ENCODE measurements around the gene YPEL1.
A peak's percentile ranks its signal among the peaks of the same experiment; 100 is the strongest.
"Not testable (repeated sequence)": the region's sequence is repeated elsewhere in the genome, so short reads cannot be mapped to it uniquely, and the experiment has no call there.

YPEL1 gene

DNA sequence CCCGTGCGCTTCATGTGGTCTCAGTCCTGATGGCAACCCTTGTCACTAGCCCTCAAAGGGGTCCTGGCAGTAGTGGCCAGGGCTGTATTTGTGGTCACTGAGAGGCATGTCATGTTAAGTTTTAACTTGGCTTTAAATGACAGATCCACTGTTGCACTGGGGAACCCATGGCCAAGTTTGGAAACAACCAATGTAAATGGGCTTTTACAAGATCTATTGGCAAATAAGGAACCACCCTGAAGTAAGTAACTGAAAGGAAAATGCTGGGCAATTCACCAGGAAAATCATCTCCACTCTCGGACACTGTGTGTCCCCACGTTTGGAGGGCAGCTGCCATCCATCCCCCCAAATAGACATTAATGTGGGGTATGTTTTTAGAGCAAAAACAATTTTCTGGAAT, 8.4 kb downstream of the YPEL1 start:
- Histone ChIP-seq H3K4me3 (ENCODE audit: low read depth, low read length, poor library complexity, severe bottlenecking) (no peak overlapping the region), H3K36me3 (ENCODE audit: insufficient read depth, low read length) (no peaks in the 10 kb centered on the region), H3K27me3 (ENCODE audit: insufficient read depth, low read length) (no peaks in the 10 kb centered on the region), H3K79me2 (ENCODE audit: insufficient read depth, low read length) (no peaks in the 10 kb centered on the region), H3K9me2 (ENCODE audit: low read depth, low read length) (no peaks in the 10 kb centered on the region), H2AFZ (ENCODE audit: low read length) (no peak overlapping the region), H3K9me3 (ENCODE audit: low read length) (no peaks in the 10 kb centered on the region), H3K4me2 (ENCODE audit: low read length) (no peak overlapping the region), H3F3A (ENCODE audit: insufficient read depth, low read length) (no peaks in the 10 kb centered on the region), H4K20me1 (ENCODE audit: insufficient read depth, low read length) (no peaks in the 10 kb centered on the region), H3K4me1 (ENCODE audit: insufficient read depth, low read length, severe bottlenecking) (peaks cover 40% of the 10 kb centered on the region), H3K27ac (ENCODE audit: low read depth, low read length, poor library complexity, severe bottlenecking) (no peak overlapping the region), H3K9ac (ENCODE audit: low read length) (no peak overlapping the region)
- TF ChIP-seq, protein P1, sequence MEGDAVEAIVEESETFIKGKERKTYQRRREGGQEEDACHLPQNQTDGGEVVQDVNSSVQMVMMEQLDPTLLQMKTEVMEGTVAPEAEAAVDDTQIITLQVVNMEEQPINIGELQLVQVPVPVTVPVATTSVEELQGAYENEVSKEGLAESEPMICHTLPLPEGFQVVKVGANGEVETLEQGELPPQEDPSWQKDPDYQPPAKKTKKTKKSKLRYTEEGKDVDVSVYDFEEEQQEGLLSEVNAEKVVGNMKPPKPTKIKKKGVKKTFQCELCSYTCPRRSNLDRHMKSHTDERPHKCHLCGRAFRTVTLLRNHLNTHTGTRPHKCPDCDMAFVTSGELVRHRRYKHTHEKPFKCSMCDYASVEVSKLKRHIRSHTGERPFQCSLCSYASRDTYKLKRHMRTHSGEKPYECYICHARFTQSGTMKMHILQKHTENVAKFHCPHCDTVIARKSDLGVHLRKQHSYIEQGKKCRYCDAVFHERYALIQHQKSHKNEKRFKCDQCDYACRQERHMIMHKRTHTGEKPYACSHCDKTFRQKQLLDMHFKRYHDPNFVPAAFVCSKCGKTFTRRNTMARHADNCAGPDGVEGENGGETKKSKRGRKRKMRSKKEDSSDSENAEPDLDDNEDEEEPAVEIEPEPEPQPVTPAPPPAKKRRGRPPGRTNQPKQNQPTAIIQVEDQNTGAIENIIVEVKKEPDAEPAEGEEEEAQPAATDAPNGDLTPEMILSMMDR (IDR thresholded peaks at IDR 0.05; ENCODE audit: low read length) = no peak
- TF ChIP-seq EZH2 (IDR thresholded peaks at IDR 0.05; ENCODE audit: borderline replicate concordance, low read length) = no peak

DNA sequence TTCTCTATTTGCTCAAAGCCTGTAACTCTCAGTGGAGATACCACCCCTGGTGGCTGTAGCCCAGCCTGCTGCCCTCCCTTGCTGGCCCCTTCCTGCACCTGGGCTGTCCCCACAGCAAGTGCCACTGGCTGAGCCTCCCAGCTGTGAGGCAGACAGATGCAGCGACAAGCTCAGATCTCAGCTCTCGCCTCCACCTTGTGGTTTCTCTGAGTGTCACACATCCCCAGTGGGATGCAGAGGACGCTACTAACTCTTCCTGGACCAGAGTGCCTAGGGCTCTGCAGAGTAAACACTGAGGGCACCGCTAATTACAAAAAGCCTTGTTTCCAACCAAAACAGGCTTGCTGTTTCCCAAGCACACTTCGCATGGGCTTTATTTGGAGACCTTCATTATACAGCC, 8.9 kb downstream of the YPEL1 start:
- no peaks in the 10 kb centered on the region for H3F3A ChIP-seq (ENCODE audit: insufficient read depth, low read length)
- no peak overlapping the region for H3K27ac ChIP-seq (ENCODE audit: low read depth, low read length, poor library complexity, severe bottlenecking)
- TF ChIP-seq EZH2 (IDR thresholded peaks at IDR 0.05; ENCODE audit: borderline replicate concordance, low read length) = no peak
- TF ChIP-seq, protein P1 (IDR thresholded peaks at IDR 0.05; ENCODE audit: low read length) = peak; percentile 64
- no peaks in the 10 kb centered on the region for H3K36me3 ChIP-seq (ENCODE audit: insufficient read depth, low read length)
- H3K9me3 ChIP-seq (ENCODE audit: low read length) = no peaks in the 10 kb centered on the region
- H3K4me1 ChIP-seq (ENCODE audit: insufficient read depth, low read length, severe bottlenecking) = peaks cover 35% of the 10 kb centered on the region
- no peaks in the 10 kb centered on the region for H3K27me3 ChIP-seq (ENCODE audit: insufficient read depth, low read length)
- no peak overlapping the region for H3K4me2 ChIP-seq (ENCODE audit: low read length)
- H3K79me2 ChIP-seq (ENCODE audit: insufficient read depth, low read length) = no peaks in the 10 kb centered on the region
- no peak overlapping the region for H3K9ac ChIP-seq (ENCODE audit: low read length)
- H3K9me2 ChIP-seq (ENCODE audit: low read depth, low read length) = no peaks in the 10 kb centered on the region
- H4K20me1 ChIP-seq (ENCODE audit: insufficient read depth, low read length) = no peaks in the 10 kb centered on the region
- H3K4me3 ChIP-seq (ENCODE audit: low read depth, low read length, poor library complexity, severe bottlenecking) = no peak overlapping the region
- no peak overlapping the region for H2AFZ ChIP-seq (ENCODE audit: low read length)

DNA sequence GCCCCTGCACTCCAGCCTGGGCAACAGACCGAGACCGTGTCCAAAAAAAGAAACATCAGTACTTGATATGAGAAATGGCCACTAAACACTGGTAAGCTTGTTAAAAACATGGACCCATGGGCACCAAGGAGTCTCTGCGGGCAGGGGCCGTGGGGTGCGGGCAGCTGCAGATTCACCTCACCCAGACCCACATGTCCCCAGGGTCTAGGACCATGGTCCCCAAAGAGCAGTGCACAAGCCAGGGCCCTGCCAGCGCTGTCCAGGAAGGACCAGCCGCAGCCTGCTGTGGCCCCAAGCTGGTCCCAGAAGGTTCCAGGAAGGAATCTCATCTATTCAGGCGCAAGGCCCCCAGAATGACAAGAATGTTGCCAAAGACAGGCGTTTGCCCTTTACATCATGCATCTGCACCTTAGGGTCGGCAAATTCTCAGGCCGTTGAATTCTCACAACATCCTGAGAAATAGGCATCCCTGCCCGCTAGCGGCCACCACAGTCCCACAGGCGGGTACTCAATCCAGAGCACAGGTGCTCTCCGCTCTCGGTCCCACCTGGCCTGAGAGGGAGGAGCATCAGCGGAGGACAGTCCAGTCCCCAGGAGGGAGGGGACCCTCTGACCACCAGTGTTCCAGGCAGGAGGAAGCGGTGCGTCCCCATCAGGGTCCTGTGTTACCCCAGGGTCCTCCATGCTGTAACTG, 9.5 kb downstream of the YPEL1 start:
- no peak for TF ChIP-seq EZH2 (IDR thresholded peaks at IDR 0.05; ENCODE audit: borderline replicate concordance, low read length)
- TF ChIP-seq, protein P1 (IDR thresholded peaks at IDR 0.05; ENCODE audit: low read length) = no peak
- Histone ChIP-seq H3K4me2 (ENCODE audit: low read length) (no peak overlapping the region), H3K27me3 (ENCODE audit: insufficient read depth, low read length) (no peaks in the 10 kb centered on the region), H3F3A (ENCODE audit: insufficient read depth, low read length) (no peaks in the 10 kb centered on the region), H4K20me1 (ENCODE audit: insufficient read depth, low read length) (no peaks in the 10 kb centered on the region), H3K79me2 (ENCODE audit: insufficient read depth, low read length) (no peaks in the 10 kb centered on the region), H3K36me3 (ENCODE audit: insufficient read depth, low read length) (no peaks in the 10 kb centered on the region), H3K9ac (ENCODE audit: low read length) (no peak overlapping the region), H3K9me2 (ENCODE audit: low read depth, low read length) (no peaks in the 10 kb centered on the region), H3K4me1 (ENCODE audit: insufficient read depth, low read length, severe bottlenecking) (peaks cover 30% of the 10 kb centered on the region), H3K4me3 (ENCODE audit: low read depth, low read length, poor library complexity, severe bottlenecking) (no peak overlapping the region), H2AFZ (ENCODE audit: low read length) (no peak overlapping the region), H3K27ac (ENCODE audit: low read depth, low read length, poor library complexity, severe bottlenecking) (no peak overlapping the region), H3K9me3 (ENCODE audit: low read length) (no peaks in the 10 kb centered on the region)

DNA sequence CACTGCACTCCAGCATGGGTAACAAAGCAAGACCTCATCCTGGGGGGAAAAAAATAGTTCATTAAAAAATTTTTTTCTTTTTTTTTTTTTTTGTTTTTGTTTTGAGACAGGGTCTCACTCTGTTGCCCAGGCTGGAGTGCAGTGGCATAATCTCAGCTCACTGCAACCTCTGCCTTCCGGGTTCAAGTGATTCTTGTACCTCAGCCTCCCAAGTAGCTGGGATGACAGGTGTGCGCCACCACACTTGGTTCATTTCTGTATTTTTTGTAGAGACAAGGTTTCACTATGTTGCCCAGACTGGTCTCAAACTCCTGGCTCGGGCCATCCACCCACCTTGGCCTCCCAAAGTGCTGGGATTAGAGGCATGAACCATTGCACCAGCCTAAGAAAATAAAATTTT, 11.1 kb downstream of the YPEL1 start:
- not testable (repeated sequence) for H3K9ac ChIP-seq (ENCODE audit: low read length); H3K27me3 ChIP-seq (ENCODE audit: insufficient read depth, low read length); H3K27ac ChIP-seq (ENCODE audit: low read depth, low read length, poor library complexity, severe bottlenecking); H2AFZ ChIP-seq (ENCODE audit: low read length); H3K9me3 ChIP-seq (ENCODE audit: low read length); H3K4me3 ChIP-seq (ENCODE audit: low read depth, low read length, poor library complexity, severe bottlenecking); H3K9me2 ChIP-seq (ENCODE audit: low read depth, low read length); H3K36me3 ChIP-seq (ENCODE audit: insufficient read depth, low read length); H3F3A ChIP-seq (ENCODE audit: insufficient read depth, low read length); H3K4me2 ChIP-seq (ENCODE audit: low read length); H3K79me2 ChIP-seq (ENCODE audit: insufficient read depth, low read length); H4K20me1 ChIP-seq (ENCODE audit: insufficient read depth, low read length)
- peaks cover 23% of the 10 kb centered on the region for H3K4me1 ChIP-seq (ENCODE audit: insufficient read depth, low read length, severe bottlenecking)

DNA sequence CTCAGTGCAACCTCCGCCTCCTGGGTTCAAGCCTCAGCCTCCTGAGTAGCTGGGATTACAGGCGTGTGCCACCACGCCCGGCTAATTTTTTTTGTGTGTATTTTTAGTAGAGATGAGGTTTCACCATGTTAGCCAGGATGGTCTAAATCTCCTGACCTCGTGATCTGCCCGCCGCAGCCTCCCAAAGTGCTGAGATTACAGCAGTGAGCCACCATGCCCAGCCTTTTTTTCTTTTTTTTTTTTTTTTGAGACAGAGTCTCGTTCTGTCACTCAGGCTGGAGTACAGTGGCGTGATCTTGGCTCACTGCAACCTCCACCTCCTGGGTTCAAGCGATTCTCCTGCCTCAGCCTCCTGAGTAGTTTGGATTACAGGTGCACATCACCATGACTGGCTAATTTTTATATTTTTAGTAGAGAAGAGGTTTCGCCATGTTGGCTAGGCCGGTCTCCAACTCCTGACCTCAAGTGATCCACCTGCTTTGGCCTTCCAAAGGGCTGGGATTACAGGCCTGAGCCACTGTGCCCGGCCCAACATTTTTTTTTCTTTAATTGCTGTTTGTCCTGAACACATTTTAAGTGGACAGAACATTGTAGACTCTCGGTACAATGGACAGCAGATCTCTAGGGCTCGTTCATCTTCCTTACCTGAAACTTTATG, 14.3 kb downstream of the YPEL1 start:
- not testable (repeated sequence) for H3K79me2 ChIP-seq (ENCODE audit: insufficient read depth, low read length); H3K4me3 ChIP-seq (ENCODE audit: low read depth, low read length, poor library complexity, severe bottlenecking); H3K36me3 ChIP-seq (ENCODE audit: insufficient read depth, low read length); H3K27ac ChIP-seq (ENCODE audit: low read depth, low read length, poor library complexity, severe bottlenecking); H4K20me1 ChIP-seq (ENCODE audit: insufficient read depth, low read length); H2AFZ ChIP-seq (ENCODE audit: low read length); H3K27me3 ChIP-seq (ENCODE audit: insufficient read depth, low read length); H3F3A ChIP-seq (ENCODE audit: insufficient read depth, low read length); H3K4me2 ChIP-seq (ENCODE audit: low read length); H3K9ac ChIP-seq (ENCODE audit: low read length); H3K9me2 ChIP-seq (ENCODE audit: low read depth, low read length); H3K9me3 ChIP-seq (ENCODE audit: low read length)
- H3K4me1 ChIP-seq (ENCODE audit: insufficient read depth, low read length, severe bottlenecking) = peaks cover 19% of the 10 kb centered on the region

Data from OCI-LY1 (cell line).